Esophagus muscularis mucosa (tissue), 4 donors: Measurements from ENCODE around the gene MRPL28.

Source experiments
- CTCF ChIP-seq, 3 experiments: fragments of 200-600 bp in 2 of 3; fragments of 450-650 bp in 1 of 3; sonication (generic) in 2 of 3; IDR thresholded peaks; one replicate each; pipeline ENCODE4 v1.5.1; 2017 to 2019; ENCODE audit warnings: antibody characterized with exemption in 3 of 3, mild to moderate bottlenecking in 2 of 3, moderate library complexity in 1 of 3
- EP300 ChIP-seq: sonication (generic); formaldehyde crosslinking; IDR thresholded peaks from one replicate; pipeline ENCODE4 v1.6.1; 2017; ENCODE audit warnings: antibody characterized with exemption
- POLR2A ChIP-seq: fragments of 450-650 bp; IDR thresholded peaks from one replicate; pipeline ENCODE4 v1.6.1; 2017; ENCODE audit warnings: antibody characterized with exemption, moderate library complexity, mild to moderate bottlenecking, low read depth
- POLR2AphosphoS5 ChIP-seq, 2 donors: sonication (generic); formaldehyde crosslinking; IDR thresholded peaks; one replicate each; pipeline ENCODE4 v1.6.1; 2017; ENCODE audit warnings: antibody characterized with exemption in 2 of 2

- TF ChIP-seq CTCF (IDR thresholded peaks at IDR 0.05) (no peak), POLR2A (no peak), POLR2AphosphoS5 (IDR thresholded peaks at IDR 0.05) (peak; percentile 32 to 39), EP300 (no peak)
Observed at GRCh38 chr16:396605-397004, 26.3 kb upstream of the MRPL28 start.
